ENCODE data around the gene MAP3K20. TPM values are rescaled to one million over a fixed set of nuclear protein-coding genes. Genes with fewer than 3 reads are reported as not detected.

MAP3K20 gene
- total and polyA plus RNA-seq, 2 experiments from 2014 or later = 151 to 169 TPM

- H3K27ac ChIP-seq = peak overlapping the region; percentile 60
- H3K36me3 ChIP-seq = peaks cover 10% of the 10 kb centered on the region
- H3K9me3 ChIP-seq (ENCODE audit: low read depth) = no peaks in the 10 kb centered on the region
- no peaks in the 10 kb centered on the region for H3K27me3 ChIP-seq
- H3K4me3 ChIP-seq = no peak overlapping the region
- peaks cover 20% of the 10 kb centered on the region for H3K4me1 ChIP-seq (ENCODE audit: low read depth)
- DNase-seq (ENCODE audit: low read depth in 1 of 2, low spot score in 1 of 2) = peak in 1 of 2 donors; percentile 97
- no peak for TF ChIP-seq CTCF (IDR thresholded peaks at IDR 0.05; ENCODE audit: low read depth, low read length)
Measured at GRCh38 chr2:173184031-173185004, 108.7 kb downstream of the MAP3K20 start.

GRCh38 chr2:173185437-173185836 lies 109.8 kb downstream of the MAP3K20 start:
- no peak for DNase-seq (ENCODE audit: low read depth in 1 of 2, low spot score in 1 of 2)
- Histone ChIP-seq H3K36me3 (peaks cover 10% of the 10 kb centered on the region), H3K27me3 (no peaks in the 10 kb centered on the region), H3K27ac (no peak overlapping the region), H3K4me1 (ENCODE audit: low read depth) (peaks cover 20% of the 10 kb centered on the region), H3K4me3 (no peak overlapping the region), H3K9me3 (ENCODE audit: low read depth) (no peaks in the 10 kb centered on the region)
- no peak for TF ChIP-seq CTCF (IDR thresholded peaks at IDR 0.05; ENCODE audit: low read depth, low read length)

- Histone ChIP-seq H3K36me3 (peaks cover 17% of the 10 kb centered on the region), H3K9me3 (ENCODE audit: low read depth) (no peaks in the 10 kb centered on the region), H3K27me3 (no peaks in the 10 kb centered on the region), H3K27ac (peak overlapping the region; percentile 65), H3K4me3 (no peak overlapping the region), H3K4me1 (ENCODE audit: low read depth) (peaks cover 23% of the 10 kb centered on the region)
- DNase-seq (ENCODE audit: low read depth in 1 of 2, low spot score in 1 of 2) = peak in 1 of 2 donors; percentile 72
- no peak for TF ChIP-seq CTCF (IDR thresholded peaks at IDR 0.05; ENCODE audit: low read depth, low read length)
Measured at GRCh38 chr2:173187941-173188788, 112.5 kb downstream of the MAP3K20 start.

- TF ChIP-seq CTCF (IDR thresholded peaks at IDR 0.05; ENCODE audit: low read depth, low read length) = no peak
- H3K36me3 ChIP-seq = peaks cover 13% of the 10 kb centered on the region
- H3K9me3 ChIP-seq (ENCODE audit: low read depth) = no peaks in the 10 kb centered on the region
- H3K4me1 ChIP-seq (ENCODE audit: low read depth) = peaks cover 57% of the 10 kb centered on the region
- no peak for DNase-seq (ENCODE audit: low read depth in 1 of 2, low spot score in 1 of 2)
- H3K27ac ChIP-seq = no peak overlapping the region
- H3K4me3 ChIP-seq = no peak overlapping the region
- no peaks in the 10 kb centered on the region for H3K27me3 ChIP-seq
Measured at GRCh38 chr2:173191601-173192000, 116.0 kb downstream of the MAP3K20 start.

GRCh38 chr2:173192071-173192470 lies 116.4 kb downstream of the MAP3K20 start:
- DNase-seq (ENCODE audit: low read depth in 1 of 2, low spot score in 1 of 2) = no peak
- Histone ChIP-seq H3K4me3 (no peak overlapping the region), H3K36me3 (peaks cover 13% of the 10 kb centered on the region), H3K27ac (no peak overlapping the region), H3K27me3 (no peaks in the 10 kb centered on the region), H3K4me1 (ENCODE audit: low read depth) (peaks cover 59% of the 10 kb centered on the region), H3K9me3 (ENCODE audit: low read depth) (no peaks in the 10 kb centered on the region)
- no peak for TF ChIP-seq CTCF (IDR thresholded peaks at IDR 0.05; ENCODE audit: low read depth, low read length)
